ENCODE results near the gene THTPA.

The THTPA gene

DNA sequence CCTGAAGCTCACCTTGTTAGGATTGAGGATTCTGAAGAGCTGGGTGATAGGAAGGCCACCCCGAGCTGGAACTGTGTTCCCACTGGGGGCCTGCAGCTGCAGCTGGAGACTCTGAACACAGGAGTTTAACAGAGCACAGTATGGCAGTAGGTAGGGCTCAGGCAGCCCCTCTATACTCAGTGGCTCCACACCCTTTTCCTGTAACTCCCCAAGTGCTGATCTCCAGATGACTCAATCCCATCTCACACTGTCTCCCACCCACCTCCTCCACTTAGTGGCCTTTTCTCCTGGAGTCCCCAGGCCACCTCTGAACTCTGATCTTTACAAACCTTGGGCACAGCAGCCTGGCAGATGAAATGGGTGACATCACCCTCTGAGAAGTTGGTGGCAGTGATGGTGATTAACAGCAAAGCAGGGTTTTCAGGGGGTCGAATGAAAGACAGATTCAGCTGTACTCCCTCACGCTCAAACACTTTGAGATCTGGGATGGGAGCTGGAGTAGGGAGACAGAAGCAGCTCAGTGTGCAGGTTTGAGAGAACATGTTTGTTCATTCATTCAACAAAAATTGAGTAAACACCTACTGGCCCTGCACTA is 4.0 kb downstream of the THTPA start:
- no peak for TF ChIP-seq CREB1 (IDR thresholded peaks at IDR 0.05; ENCODE audit: low read depth)
- TF ChIP-seq TCF12 (IDR thresholded peaks at IDR 0.05; ENCODE audit: low read depth) = no peak
- TF ChIP-seq, protein P1, sequence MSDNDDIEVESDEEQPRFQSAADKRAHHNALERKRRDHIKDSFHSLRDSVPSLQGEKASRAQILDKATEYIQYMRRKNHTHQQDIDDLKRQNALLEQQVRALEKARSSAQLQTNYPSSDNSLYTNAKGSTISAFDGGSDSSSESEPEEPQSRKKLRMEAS (IDR thresholded peaks at IDR 0.05) = no peak
- no peak for TF ChIP-seq NFIC (IDR thresholded peaks at IDR 0.05)
- TF ChIP-seq TAF1 (IDR thresholded peaks at IDR 0.05; ENCODE audit: low read depth) = no peak
- no peak for TF ChIP-seq CEBPB (IDR thresholded peaks at IDR 0.05)
- no peak for TF ChIP-seq RAD21 (IDR thresholded peaks at IDR 0.05; ENCODE audit: low read depth)
- TF ChIP-seq EGR1 (IDR thresholded peaks at IDR 0.05) = no peak
- TF ChIP-seq, protein P2, sequence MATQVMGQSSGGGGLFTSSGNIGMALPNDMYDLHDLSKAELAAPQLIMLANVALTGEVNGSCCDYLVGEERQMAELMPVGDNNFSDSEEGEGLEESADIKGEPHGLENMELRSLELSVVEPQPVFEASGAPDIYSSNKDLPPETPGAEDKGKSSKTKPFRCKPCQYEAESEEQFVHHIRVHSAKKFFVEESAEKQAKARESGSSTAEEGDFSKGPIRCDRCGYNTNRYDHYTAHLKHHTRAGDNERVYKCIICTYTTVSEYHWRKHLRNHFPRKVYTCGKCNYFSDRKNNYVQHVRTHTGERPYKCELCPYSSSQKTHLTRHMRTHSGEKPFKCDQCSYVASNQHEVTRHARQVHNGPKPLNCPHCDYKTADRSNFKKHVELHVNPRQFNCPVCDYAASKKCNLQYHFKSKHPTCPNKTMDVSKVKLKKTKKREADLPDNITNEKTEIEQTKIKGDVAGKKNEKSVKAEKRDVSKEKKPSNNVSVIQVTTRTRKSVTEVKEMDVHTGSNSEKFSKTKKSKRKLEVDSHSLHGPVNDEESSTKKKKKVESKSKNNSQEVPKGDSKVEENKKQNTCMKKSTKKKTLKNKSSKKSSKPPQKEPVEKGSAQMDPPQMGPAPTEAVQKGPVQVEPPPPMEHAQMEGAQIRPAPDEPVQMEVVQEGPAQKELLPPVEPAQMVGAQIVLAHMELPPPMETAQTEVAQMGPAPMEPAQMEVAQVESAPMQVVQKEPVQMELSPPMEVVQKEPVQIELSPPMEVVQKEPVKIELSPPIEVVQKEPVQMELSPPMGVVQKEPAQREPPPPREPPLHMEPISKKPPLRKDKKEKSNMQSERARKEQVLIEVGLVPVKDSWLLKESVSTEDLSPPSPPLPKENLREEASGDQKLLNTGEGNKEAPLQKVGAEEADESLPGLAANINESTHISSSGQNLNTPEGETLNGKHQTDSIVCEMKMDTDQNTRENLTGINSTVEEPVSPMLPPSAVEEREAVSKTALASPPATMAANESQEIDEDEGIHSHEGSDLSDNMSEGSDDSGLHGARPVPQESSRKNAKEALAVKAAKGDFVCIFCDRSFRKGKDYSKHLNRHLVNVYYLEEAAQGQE (IDR thresholded peaks at IDR 0.05; ENCODE audit: low read depth) = no peak
- TF ChIP-seq FOXM1 (IDR thresholded peaks at IDR 0.05; ENCODE audit: borderline replicate concordance, low read depth) = no peak
- TF ChIP-seq TEAD4 (IDR thresholded peaks at IDR 0.05) = no peak
- no peak for TF ChIP-seq YY1 (IDR thresholded peaks at IDR 0.05; ENCODE audit: low read depth)
- TF ChIP-seq, protein P3, sequence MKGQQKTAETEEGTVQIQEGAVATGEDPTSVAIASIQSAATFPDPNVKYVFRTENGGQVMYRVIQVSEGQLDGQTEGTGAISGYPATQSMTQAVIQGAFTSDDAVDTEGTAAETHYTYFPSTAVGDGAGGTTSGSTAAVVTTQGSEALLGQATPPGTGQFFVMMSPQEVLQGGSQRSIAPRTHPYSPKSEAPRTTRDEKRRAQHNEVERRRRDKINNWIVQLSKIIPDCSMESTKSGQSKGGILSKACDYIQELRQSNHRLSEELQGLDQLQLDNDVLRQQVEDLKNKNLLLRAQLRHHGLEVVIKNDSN (IDR thresholded peaks at IDR 0.05) = no peak
- TF ChIP-seq ZBTB7A (IDR thresholded peaks at IDR 0.05; ENCODE audit: low read depth) = no peak

DNA sequence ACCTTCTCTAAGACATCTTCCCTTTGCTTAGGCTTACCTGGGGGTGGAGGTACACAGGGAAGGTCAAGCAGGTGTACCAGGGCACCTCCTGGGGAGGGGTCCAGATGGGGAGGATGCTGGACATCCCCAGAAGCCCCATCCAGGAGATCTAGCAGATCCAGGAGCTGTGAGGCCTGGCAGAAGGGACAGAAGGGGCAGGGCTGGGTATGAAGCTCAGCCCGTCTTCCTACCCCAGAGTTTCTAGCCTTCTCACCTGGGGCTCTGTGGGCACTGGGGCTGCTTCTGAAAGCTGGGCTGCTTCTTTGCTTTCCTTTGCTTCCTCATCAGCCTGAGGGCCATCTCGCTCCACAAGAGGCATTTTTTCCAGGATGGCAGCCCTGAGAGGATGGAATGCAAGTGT is 5.2 kb downstream of the THTPA start:
- no peak for TF ChIP-seq ZBTB7A (IDR thresholded peaks at IDR 0.05; ENCODE audit: low read depth)
- no peak for TF ChIP-seq FOXM1 (IDR thresholded peaks at IDR 0.05; ENCODE audit: borderline replicate concordance, low read depth)
- no peak for TF ChIP-seq CREB1 (IDR thresholded peaks at IDR 0.05; ENCODE audit: low read depth)
- TF ChIP-seq NFIC (IDR thresholded peaks at IDR 0.05) = no peak
- no peak for TF ChIP-seq YY1 (IDR thresholded peaks at IDR 0.05; ENCODE audit: low read depth)
- no peak for TF ChIP-seq TCF12 (IDR thresholded peaks at IDR 0.05; ENCODE audit: low read depth)
- TF ChIP-seq, protein P2 (IDR thresholded peaks at IDR 0.05; ENCODE audit: low read depth) = no peak
- TF ChIP-seq, protein P3 (IDR thresholded peaks at IDR 0.05) = no peak
- TF ChIP-seq EGR1 (IDR thresholded peaks at IDR 0.05) = no peak
- no peak for TF ChIP-seq EP300 (IDR thresholded peaks at IDR 0.05; ENCODE audit: borderline replicate concordance)

DNA sequence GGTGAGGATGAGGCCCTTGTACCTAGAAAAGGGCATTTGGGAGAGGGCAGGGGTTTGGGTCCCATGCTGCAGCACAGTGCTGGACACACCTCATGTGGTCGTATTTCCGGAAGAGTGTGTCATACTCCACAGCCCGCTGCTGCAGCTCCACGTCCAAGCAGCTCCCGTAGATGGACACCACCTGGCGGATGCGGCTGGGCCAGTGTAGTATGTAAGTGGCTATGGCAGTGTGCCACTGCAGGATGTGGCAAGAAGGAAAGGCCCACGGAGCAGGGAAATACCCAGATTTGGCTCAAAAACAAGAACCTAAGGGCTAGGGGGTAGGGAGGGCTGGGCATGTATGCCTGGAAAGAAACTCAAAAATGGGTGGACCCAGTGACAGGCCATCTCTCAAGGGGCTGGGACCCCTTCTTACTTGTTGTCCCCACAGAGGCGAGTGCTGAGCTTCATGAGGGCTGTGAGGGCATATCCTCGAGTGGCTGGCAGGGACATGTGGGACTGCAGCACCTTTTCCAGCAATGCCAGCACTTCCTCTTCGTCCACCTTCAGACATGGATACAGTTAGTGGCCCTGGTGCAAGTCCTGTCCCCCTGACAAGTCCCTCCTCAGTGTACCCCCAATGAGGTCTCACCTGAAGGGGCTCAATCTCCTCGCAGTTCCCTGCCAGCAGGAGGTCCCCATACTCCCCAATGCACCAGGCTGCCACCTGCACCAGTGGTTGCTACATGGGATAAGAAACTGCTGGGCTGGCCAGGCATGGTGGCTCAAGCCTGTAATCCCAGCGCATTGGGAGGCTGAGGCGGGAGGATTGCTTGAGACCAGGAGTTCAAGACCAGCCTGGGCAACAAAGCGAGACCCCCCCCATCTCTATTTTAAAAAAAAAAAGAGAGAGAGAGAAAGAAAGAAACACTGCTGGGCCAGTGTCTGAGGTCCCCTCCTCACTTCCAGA is 6.1 kb downstream of the THTPA start:
- no peak for TF ChIP-seq TEAD4 (IDR thresholded peaks at IDR 0.05)
- no peak for TF ChIP-seq YY1 (IDR thresholded peaks at IDR 0.05; ENCODE audit: low read depth)
- no peak for TF ChIP-seq RAD21 (IDR thresholded peaks at IDR 0.05; ENCODE audit: low read depth)
- no peak for TF ChIP-seq CEBPB (IDR thresholded peaks at IDR 0.05)
- no peak for TF ChIP-seq EGR1 (IDR thresholded peaks at IDR 0.05)
- no peak for TF ChIP-seq FOXM1 (IDR thresholded peaks at IDR 0.05; ENCODE audit: borderline replicate concordance, low read depth)
- no peak for TF ChIP-seq ZBTB7A (IDR thresholded peaks at IDR 0.05; ENCODE audit: low read depth)
- TF ChIP-seq NFIC (IDR thresholded peaks at IDR 0.05) = no peak
- TF ChIP-seq, protein P1 (IDR thresholded peaks at IDR 0.05) = no peak
- no peak for TF ChIP-seq TAF1 (IDR thresholded peaks at IDR 0.05; ENCODE audit: low read depth)
- TF ChIP-seq CREB1 (IDR thresholded peaks at IDR 0.05; ENCODE audit: low read depth) = no peak
- TF ChIP-seq EP300 (IDR thresholded peaks at IDR 0.05; ENCODE audit: borderline replicate concordance) = no peak
- TF ChIP-seq, protein P3 (IDR thresholded peaks at IDR 0.05) = no peak

DNA sequence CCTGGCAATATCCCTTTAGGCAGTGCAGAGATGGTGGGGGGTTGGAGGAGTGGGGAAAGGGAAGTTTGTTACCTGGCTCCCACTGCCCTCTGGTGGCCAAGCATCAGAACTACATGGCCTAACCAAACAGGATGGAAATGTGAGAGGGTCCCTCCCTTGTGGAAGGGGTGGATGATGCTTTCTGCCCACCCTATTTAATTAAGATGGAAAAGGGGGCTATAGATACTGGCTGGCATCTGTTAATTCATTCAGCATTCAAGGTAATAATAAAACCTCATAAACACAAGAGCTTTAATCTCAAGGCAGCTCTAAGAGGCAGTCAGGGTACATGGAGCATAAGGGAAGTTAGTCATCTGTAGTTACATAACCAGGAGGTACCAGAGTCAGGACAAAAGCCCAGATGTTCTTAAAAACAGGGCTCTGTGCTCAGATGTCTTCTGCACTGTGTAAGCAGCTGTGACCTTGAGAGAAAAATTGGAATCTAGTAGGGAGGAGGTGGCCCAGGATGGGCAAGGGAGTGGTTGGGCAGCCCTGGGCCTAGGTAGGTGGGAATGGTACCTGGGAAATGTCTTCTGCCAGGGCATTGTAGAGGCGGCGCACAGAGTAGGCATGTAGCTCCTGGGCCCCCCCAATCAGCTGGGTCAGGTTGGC is 6.9 kb downstream of the THTPA start:
- TF ChIP-seq RAD21 (IDR thresholded peaks at IDR 0.05; ENCODE audit: low read depth) (peak; percentile 61), EGR1 (IDR thresholded peaks at IDR 0.05) (no peak), YY1 (IDR thresholded peaks at IDR 0.05; ENCODE audit: low read depth) (no peak), ZBTB7A (IDR thresholded peaks at IDR 0.05; ENCODE audit: low read depth) (no peak), FOXM1 (IDR thresholded peaks at IDR 0.05; ENCODE audit: borderline replicate concordance, low read depth) (no peak)
- TF ChIP-seq, protein P3 (IDR thresholded peaks at IDR 0.05) = no peak
- TF ChIP-seq, protein P2 (IDR thresholded peaks at IDR 0.05; ENCODE audit: low read depth) = no peak

Measured in Ishikawa (cell line).